ENCODE measurements around the gene H2BK1.

H2BK1 gene

GRCh38 chr7:151205730-151206129 is 4.6 kb downstream of the H2BK1 start:
- H3K4me3 Mint-ChIP-seq, result no peak overlapping the region

GRCh38 chr7:151204383-151205032 is 5.8 kb downstream of the H2BK1 start:
- Mint-ChIP-seq H3K27ac (no peak overlapping the region), H3K4me1 (peaks cover 16% of the 10 kb centered on the region), H3K36me3 (ENCODE audit: low read depth) (no peaks in the 10 kb centered on the region), H3K4me3 (no peak overlapping the region), H3K27me3 (ENCODE audit: low read depth, poor library complexity) (peaks cover 56% of the 10 kb centered on the region), H3K9me3 (no peaks in the 10 kb centered on the region)
- TF ChIP-seq CTCF (IDR thresholded peaks at IDR 0.05), result no peak
- no peak for DNase-seq

More at GRCh38 chr7:151205730-151206129, 4.6 kb downstream of the H2BK1 start:
- Mint-ChIP-seq H3K27me3 (ENCODE audit: low read depth, poor library complexity) (peaks cover 59% of the 10 kb centered on the region), H3K4me1 (peaks cover 14% of the 10 kb centered on the region), H3K27ac (no peak overlapping the region), H3K9me3 (no peaks in the 10 kb centered on the region), H3K36me3 (ENCODE audit: low read depth) (no peaks in the 10 kb centered on the region)
- no peak for TF ChIP-seq CTCF (IDR thresholded peaks at IDR 0.05)
- no peak for DNase-seq

- Mint-ChIP-seq H3K4me3 (no peak overlapping the region), H3K27me3 (ENCODE audit: low read depth, poor library complexity) (peaks cover 56% of the 10 kb centered on the region), H3K36me3 (ENCODE audit: low read depth) (no peaks in the 10 kb centered on the region), H3K9me3 (no peaks in the 10 kb centered on the region), H3K4me1 (peaks cover 22% of the 10 kb centered on the region), H3K27ac (no peak overlapping the region)
- no peak for TF ChIP-seq CTCF (IDR thresholded peaks at IDR 0.05)
- DNase-seq, result no peak
Measured at GRCh38 chr7:151202836-151203235, 7.5 kb downstream of the H2BK1 start.

GRCh38 chr7:151201751-151202150 is 8.5 kb downstream of the H2BK1 start:
- no peak for DNase-seq
- TF ChIP-seq CTCF (IDR thresholded peaks at IDR 0.05), result no peak
- no peak overlapping the region for H3K27ac Mint-ChIP-seq
- no peaks in the 10 kb centered on the region for H3K36me3 Mint-ChIP-seq (ENCODE audit: low read depth)
- no peaks in the 10 kb centered on the region for H3K9me3 Mint-ChIP-seq
- H3K4me1 Mint-ChIP-seq, result peaks cover 11% of the 10 kb centered on the region
- no peak overlapping the region for H3K4me3 Mint-ChIP-seq
- peaks cover 49% of the 10 kb centered on the region for H3K27me3 Mint-ChIP-seq (ENCODE audit: low read depth, poor library complexity)

GRCh38 chr7:151201344-151201743 is 8.9 kb downstream of the H2BK1 start:
- no peak for TF ChIP-seq CTCF (IDR thresholded peaks at IDR 0.05)
- Mint-ChIP-seq H3K4me1 (peaks cover 8% of the 10 kb centered on the region), H3K9me3 (no peaks in the 10 kb centered on the region), H3K36me3 (ENCODE audit: low read depth) (no peaks in the 10 kb centered on the region), H3K27ac (no peak overlapping the region), H3K4me3 (no peak overlapping the region), H3K27me3 (ENCODE audit: low read depth, poor library complexity) (peaks cover 45% of the 10 kb centered on the region)
- DNase-seq, result no peak

All from nephron progenitor cell (in vitro differentiated cells).